ENCODE data around the gene HNRNPUL2. TPM values are rescaled to one million over a fixed set of nuclear protein-coding genes. Genes with fewer than 3 reads are reported as not detected.

Gene HNRNPUL2
- total and polyA plus RNA-seq, 9 of the 15 experiments (the other 6 are each of a cell fraction or from before 2014, with no cell fraction given): 0.89 to 44.3 (median 15.2) TPM

DNA sequence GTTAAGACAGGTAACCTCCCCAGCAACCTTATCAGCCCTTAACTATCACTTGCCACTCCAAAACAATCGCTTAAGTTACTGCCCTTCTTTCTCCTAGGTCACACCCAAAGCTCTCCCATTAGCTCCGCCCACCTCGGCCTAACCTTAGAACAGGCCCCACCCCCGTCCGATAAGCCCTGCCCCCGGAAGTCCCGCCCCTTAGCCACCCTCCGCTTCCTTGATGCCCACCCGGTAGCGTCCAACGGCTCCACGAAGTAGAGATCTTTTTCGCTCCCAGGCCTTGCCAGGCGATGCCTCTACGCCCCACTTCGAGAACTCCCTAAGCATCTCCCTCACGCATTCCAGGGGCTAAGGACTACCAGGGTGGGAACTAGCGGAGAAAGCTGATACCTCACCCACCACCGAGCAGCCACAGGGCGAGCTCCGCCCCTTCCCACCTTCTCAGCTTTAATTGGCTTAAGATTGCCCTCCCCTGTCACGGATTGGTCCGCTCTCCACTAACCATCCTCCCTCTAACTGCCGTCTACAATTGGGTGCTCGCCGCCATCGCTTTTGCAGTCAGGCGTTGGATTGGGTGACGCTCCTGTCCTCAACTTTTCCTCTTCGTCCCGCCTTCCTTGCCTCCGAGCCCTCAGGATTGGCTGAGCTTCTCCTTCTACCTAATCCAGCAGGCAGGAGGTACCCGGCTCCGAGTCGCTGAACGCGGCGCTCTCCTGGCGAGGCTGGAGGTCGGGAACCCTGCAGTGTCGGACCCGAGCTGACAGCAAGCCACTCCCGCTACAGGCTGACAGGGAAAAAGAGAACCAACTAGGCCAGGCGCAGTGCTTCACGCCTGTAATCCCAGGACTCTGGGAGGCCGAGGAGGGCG lies 26.7 kb upstream of the HNRNPUL2 start, which contains the start of gene ZBTB3 (continued):
- TF ChIP-seq, protein P1, sequence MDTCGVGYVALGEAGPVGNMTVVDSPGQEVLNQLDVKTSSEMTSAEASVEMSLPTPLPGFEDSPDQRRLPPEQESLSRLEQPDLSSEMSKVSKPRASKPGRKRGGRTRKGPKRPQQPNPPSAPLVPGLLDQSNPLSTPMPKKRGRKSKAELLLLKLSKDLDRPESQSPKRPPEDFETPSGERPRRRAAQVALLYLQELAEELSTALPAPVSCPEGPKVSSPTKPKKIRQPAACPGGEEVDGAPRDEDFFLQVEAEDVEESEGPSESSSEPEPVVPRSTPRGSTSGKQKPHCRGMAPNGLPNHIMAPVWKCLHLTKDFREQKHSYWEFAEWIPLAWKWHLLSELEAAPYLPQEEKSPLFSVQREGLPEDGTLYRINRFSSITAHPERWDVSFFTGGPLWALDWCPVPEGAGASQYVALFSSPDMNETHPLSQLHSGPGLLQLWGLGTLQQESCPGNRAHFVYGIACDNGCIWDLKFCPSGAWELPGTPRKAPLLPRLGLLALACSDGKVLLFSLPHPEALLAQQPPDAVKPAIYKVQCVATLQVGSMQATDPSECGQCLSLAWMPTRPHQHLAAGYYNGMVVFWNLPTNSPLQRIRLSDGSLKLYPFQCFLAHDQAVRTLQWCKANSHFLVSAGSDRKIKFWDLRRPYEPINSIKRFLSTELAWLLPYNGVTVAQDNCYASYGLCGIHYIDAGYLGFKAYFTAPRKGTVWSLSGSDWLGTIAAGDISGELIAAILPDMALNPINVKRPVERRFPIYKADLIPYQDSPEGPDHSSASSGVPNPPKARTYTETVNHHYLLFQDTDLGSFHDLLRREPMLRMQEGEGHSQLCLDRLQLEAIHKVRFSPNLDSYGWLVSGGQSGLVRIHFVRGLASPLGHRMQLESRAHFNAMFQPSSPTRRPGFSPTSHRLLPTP (IDR thresholded peaks at IDR 0.05; ENCODE audit: borderline replicate concordance, extremely low read depth, insufficient read length): no peak
- no peak for TF ChIP-seq NR4A1 (CRISPR knock-in tag; IDR thresholded peaks at IDR 0.05)
- no peak for TF ChIP-seq NR4A1 (tag; IDR thresholded peaks at IDR 0.05)
- TF ChIP-seq HOXB6 (CRISPR knock-in tag; IDR thresholded peaks at IDR 0.05; ENCODE audit: borderline replicate concordance): no peak
- TF ChIP-seq CBX2 (IDR thresholded peaks at IDR 0.05; ENCODE audit: insufficient read depth, low read length, poor library complexity, severe bottlenecking): no peak
- TF ChIP-seq ARID3B (CRISPR knock-in tag; IDR thresholded peaks at IDR 0.05; ENCODE audit: borderline replicate concordance): no peak
- no peak for TF ChIP-seq ZNF507 (tag; conservative IDR thresholded peaks at IDR 0.05)
- no peak for TF ChIP-seq NFATC3 (IDR thresholded peaks at IDR 0.05)
- TF ChIP-seq THRAP3 (IDR thresholded peaks at IDR 0.05; ENCODE audit: borderline replicate concordance): no peak
- TF ChIP-seq, protein P2, sequence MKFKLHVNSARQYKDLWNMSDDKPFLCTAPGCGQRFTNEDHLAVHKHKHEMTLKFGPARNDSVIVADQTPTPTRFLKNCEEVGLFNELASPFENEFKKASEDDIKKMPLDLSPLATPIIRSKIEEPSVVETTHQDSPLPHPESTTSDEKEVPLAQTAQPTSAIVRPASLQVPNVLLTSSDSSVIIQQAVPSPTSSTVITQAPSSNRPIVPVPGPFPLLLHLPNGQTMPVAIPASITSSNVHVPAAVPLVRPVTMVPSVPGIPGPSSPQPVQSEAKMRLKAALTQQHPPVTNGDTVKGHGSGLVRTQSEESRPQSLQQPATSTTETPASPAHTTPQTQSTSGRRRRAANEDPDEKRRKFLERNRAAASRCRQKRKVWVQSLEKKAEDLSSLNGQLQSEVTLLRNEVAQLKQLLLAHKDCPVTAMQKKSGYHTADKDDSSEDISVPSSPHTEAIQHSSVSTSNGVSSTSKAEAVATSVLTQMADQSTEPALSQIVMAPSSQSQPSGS (CRISPR knock-in tag; IDR thresholded peaks at IDR 0.05): no peak
- 0 out of 2 replicates have a peak, but pooled peaks have one; percentile 14 for TF ChIP-seq TCF7 (IDR thresholded peaks at IDR 0.05; ENCODE audit: borderline replicate concordance)
- no peak for TF ChIP-seq ELK3 (CRISPR knock-in tag; IDR thresholded peaks at IDR 0.05)
- no peak for TF ChIP-seq HNRNPK (IDR thresholded peaks at IDR 0.05; ENCODE audit: low read depth, low read length, poor library complexity, severe bottlenecking)
- TF ChIP-seq ZNF696 (CRISPR knock-in tag; conservative IDR thresholded peaks at IDR 0.05): no peak
- TF ChIP-seq BCL6 (CRISPR knock-in tag; IDR thresholded peaks at IDR 0.05): no peak
- TF ChIP-seq, protein P3, sequence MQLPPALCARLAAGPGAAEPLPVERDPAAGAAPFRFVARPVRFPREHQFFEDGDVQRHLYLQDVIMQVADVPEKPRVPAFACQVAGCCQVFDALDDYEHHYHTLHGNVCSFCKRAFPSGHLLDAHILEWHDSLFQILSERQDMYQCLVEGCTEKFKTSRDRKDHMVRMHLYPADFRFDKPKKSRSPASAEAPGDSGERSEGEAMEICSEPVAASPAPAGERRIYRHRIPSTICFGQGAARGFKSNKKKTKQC (CRISPR knock-in tag; IDR thresholded peaks at IDR 0.05): no peak; the same call in 1 of the 2 replicates
- 0 out of 2 replicates have a peak, but pooled peaks have one; percentile 53 for TF ChIP-seq ZNF41 (CRISPR knock-in tag; conservative IDR thresholded peaks at IDR 0.05)
- TF ChIP-seq, protein P4, sequence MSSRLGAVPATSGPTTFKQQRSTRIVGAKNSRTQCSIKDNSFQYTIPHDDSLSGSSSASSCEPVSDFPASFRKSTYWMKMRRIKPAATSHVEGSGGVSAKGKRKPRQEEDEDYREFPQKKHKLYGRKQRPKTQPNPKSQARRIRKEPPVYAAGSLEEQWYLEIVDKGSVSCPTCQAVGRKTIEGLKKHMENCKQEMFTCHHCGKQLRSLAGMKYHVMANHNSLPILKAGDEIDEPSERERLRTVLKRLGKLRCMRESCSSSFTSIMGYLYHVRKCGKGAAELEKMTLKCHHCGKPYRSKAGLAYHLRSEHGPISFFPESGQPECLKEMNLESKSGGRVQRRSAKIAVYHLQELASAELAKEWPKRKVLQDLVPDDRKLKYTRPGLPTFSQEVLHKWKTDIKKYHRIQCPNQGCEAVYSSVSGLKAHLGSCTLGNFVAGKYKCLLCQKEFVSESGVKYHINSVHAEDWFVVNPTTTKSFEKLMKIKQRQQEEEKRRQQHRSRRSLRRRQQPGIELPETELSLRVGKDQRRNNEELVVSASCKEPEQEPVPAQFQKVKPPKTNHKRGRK (tag; IDR thresholded peaks at IDR 0.05): no peak
